ENCODE measurements around the gene KPNA1.
"Not testable (repeated sequence)": the region's sequence is repeated elsewhere in the genome, so short reads cannot be mapped to it uniquely, and the experiment has no call there.

Gene KPNA1

GRCh38 chr3:122519693-122520092 is 5.0 kb upstream of the KPNA1 start:
- DNase-seq: no peak

- no peak for DNase-seq
Measured at GRCh38 chr3:122516846-122517360, 2.2 kb upstream of the KPNA1 start.

DNA sequence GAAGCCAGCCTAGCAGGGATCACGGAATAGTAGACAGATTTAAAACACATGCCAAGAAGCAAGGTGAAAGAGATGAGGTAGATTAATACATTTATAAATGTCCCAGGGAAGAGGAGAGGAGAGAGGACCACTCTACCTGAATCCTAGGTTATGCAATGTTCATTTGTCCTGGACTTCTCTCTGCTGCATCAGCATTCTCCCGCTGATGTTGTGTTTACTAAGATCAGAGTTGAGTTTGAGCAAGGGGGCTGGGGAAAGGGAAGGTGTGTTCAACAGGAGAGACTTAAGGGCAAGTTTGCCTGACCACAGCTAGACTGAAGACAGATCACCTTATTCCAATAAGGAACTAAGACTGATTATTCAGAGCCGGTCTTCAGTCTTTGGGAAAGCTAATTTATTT is 1.1 kb upstream of the KPNA1 start:
- no peak for DNase-seq

GRCh38 chr3:122515020-122515468 is 305 bp upstream of the KPNA1 start:
- DNase-seq: no peak

- DNase-seq: no peak
Measured at GRCh38 chr3:122513386-122514122, 1.2 kb downstream of the KPNA1 start.

DNA sequence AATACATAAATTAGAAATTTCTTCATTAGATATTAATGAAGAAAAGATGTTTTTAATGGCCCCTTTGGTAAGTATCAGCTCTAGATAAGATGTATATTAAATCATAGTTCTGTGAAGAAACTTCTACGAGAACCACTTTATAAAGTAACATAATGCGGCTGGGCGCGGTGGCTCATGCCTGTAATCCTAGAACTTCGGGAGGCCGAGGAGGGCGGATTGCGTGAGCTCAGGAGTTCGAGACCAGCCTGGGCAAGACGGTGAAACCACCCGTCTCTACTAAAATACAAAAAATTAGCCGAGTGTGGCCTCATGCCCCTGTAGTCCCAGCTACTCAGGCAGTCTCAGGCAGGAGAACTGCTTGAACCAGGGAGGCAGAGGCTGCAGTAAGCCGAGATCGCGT is 2.5 kb downstream of the KPNA1 start:
- no peak for DNase-seq

GRCh38 chr3:122510878-122511535 is 3.7 kb downstream of the KPNA1 start:
- no peak for DNase-seq

DNA sequence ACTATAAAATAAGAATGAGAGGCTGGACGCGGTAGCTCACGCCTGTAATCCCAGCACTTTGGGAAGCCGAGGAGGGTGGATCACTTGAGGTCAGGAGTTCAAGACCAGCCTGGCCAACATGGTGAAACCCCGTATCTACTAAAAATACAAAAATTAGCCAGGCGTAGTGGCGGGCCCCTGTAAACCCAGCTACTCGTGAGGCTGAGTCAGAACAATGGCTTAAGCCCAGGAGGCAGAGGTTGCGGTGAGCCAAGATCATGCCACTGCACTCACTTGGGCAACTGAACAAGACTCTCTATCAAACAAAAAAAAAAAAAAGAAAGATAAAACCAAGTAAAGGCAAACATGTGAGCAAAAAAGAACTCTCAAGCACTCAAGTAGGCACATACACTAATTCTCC is 5.8 kb downstream of the KPNA1 start:
- DNase-seq: not testable (repeated sequence)

DNA sequence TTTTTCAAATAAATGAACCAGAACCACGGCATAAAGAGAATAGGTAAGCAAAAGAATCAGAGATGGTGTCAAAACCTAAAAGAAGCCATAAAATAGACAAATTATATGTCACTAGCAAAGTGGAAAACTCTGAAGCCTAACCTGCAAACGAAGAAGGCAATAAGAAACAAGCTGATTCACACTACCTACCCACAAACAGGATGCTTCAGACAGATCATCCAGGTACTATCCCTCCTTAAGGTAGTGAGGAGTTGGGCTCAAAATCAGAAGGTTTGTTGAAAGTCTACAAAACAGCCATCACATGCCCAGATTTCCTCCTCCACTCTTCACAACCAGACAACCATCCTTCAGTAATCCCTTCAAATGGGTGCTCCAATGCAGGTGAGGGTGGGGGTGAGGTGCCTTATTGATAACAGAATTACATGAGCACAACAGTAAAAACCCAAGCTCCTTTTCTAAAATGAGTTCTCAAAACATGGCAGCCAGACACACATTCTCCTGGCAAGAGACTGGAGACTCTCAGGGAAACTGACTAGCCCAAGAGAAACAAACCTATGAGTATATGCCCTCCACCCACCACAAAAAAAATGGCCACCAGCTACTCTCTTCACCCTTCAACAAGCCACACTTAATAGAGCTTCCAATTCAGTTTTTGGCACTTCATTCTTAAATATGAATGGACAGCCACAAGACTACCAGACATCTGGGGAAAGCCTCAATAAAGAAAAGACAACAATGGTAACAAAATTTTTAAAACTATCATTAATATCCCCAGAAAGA is 6.4 kb downstream of the KPNA1 start:
- no peak for DNase-seq

DNA sequence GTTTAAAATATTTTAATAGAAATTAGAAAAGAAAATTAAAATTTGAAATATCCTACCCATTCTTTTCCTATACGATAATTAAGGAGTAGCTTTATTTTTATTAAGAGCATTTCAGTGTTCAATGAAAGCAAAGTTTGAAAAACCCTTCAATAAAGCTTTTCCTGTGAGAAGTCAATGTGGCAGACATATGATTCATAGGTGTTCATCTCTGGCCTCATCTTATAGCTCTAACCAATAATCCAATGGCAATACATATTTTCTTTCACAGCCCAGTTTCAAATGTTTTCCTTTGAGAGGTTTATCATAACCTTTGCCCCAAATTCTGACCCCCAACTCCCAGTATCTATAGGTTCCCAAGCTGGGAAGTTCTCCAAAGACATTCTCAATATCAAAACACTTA is 8.3 kb downstream of the KPNA1 start:
- DNase-seq: no peak

- no peak for DNase-seq
Measured at GRCh38 chr3:122505676-122506075, 9.1 kb downstream of the KPNA1 start.

DNA sequence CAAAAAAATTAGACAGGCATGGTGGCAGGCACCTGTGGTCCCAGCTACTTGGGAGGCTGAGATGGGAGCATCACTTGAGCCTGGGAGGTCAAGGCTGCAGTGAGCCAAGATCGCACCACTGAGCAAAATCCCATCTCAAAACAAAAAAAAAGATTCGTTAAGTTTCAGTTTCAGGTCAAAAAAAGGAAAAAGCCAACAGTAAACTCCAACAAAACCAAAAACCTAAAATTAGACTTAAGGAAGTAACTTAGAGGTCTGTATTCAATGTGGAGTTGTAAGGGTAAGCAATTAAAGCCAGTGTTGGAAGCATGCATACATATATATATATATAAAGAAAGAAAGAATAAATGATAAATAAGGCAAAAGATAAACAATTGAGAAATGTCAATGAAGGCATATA is 11.8 kb downstream of the KPNA1 start:
- no peak for DNase-seq

- DNase-seq: no peak
Measured at GRCh38 chr3:122502139-122502538, 12.6 kb downstream of the KPNA1 start.

- DNase-seq: not testable (repeated sequence)
Measured at GRCh38 chr3:122500964-122501363, 13.8 kb downstream of the KPNA1 start.

- no peak for DNase-seq
Measured at GRCh38 chr3:122498152-122498551, 16.6 kb downstream of the KPNA1 start.

- DNase-seq: no peak
Measured at GRCh38 chr3:122497425-122497824, 17.3 kb downstream of the KPNA1 start.

GRCh38 chr3:122496508-122496907 is 18.2 kb downstream of the KPNA1 start:
- no peak for DNase-seq

DNA sequence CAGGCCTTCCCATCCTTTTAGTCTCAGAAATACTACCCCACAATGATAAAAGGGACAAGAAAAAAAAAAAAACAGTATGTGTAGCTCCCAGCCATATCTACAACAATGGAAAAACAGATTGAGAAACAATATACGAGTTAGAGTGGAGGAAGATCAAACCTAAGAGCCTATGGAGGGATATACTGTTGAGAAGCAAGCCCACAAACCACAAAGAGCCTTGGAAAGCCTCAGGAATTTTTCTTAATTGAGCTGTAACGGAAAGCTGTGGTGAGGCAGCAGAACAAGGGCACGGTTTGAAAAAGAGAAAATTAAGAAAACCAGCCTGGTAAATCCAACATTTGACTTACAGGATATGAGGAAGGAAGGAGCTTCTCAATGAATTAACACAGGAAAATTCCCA is 21.4 kb downstream of the KPNA1 start:
- no peak for DNase-seq

- DNase-seq: no peak
Measured at GRCh38 chr3:122488262-122488973, 26.3 kb downstream of the KPNA1 start.

DNA sequence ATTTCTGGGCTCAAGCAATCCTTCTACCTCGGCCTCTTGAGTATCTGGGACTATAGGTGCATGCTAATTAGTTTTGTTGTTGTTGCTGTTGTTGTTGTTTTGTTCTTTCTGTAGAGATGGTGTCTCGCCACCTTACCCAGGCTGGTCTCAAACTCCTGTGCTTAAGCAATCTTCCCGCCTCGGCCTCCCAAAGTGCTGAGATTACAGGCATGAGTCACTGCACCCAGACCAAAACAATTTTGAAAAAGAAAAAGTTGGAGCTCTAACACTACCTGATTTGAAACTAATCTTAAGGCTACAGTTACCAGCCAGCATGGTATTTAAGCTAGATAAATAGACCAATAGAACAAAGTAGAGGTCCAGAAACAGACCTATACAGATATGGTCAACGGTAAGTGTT is 29.8 kb downstream of the KPNA1 start:
- DNase-seq: no peak

DNA sequence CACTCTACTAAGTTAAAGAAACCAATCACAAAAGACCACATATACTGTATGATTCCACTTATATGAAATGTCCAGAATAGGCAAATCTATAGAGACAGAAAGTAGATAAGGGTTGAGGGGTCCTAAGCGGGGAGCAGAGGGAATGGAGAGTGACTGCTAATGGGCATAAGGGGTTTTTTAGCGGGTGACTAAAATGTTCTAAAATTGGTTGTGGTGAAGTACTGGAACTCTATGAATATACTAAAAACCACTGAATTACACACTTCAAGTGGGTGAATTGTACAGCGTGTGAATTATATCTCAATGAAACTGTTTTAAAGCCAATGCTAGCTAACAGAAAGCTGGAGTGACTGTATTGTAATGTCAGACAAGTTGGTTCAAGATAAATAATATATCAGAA is 33.3 kb downstream of the KPNA1 start:
- no peak for DNase-seq

GRCh38 chr3:122476532-122476931 is 38.2 kb downstream of the KPNA1 start:
- DNase-seq: no peak

DNA sequence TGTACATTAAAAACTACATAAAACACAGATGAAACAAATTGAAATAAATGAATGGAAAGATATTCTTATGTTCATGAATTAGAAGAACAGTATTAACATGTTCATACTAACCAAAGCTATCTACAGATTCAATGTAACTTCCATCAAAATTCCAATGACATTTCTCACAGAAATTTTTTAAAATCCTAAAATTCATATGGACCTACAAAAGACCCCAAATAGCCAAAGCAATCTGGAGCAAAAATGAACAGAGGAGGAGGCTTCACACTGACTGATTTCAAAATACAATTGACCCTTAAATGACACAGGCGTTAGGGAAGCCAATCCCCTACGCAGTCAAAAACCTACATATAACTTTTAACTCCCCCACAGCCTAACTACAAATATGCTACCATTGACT is 39.4 kb downstream of the KPNA1 start:
- DNase-seq: no peak

All from activated CD4-positive, alpha-beta T cell treated with anti-CD3 and anti-CD28 coated beads, Interleukin-2, amount 50 U/mL, for 4 hours (primary cell).